ENCODE data around the gene OR10H5.
"Not testable (repeated sequence)": the region's sequence is repeated elsewhere in the genome, so short reads cannot be mapped to it uniquely, and the experiment has no call there.

Gene OR10H5

DNA sequence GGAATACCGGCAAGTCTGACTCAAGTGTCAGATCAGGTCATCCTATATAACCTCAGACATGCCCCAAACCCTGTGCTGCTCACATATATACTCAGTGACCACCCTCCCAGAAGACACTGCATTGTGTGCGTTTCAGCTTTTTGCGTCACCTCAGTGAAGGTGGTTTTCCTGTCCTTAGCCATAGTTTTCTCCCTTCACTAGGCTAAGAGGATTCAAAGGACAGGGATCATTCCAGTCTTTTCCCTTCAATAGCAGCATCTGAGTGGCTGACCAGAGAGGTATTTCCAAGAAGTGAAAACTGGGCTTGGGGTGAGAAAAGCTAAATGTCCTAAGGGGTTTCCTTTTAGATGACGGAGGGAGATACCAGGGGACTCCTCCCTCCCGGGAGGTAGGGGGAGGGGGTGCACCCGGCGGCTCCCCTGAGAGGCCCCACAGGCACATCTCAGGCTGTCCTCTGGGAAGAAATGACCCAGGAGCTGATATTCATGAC is 40.7 kb downstream of the OR10H5 start:
- no peaks in the 10 kb centered on the region for H3K9me3 ChIP-seq
- in situ Hi-C loops (cut with MboI; ENCODE audit: low sequenced_read_pairs): no loop called here
- H3K4me1 ChIP-seq: no peaks in the 10 kb centered on the region
- DNase-seq (ENCODE audit: low spot score in 2 of 2): no peak
- no peaks in the 10 kb centered on the region for H3K36me3 ChIP-seq (replicated peaks)
- H3K4me3 ChIP-seq: no peak overlapping the region
- H3K27me3 ChIP-seq (ENCODE audit: low read depth): no peaks in the 10 kb centered on the region

DNA sequence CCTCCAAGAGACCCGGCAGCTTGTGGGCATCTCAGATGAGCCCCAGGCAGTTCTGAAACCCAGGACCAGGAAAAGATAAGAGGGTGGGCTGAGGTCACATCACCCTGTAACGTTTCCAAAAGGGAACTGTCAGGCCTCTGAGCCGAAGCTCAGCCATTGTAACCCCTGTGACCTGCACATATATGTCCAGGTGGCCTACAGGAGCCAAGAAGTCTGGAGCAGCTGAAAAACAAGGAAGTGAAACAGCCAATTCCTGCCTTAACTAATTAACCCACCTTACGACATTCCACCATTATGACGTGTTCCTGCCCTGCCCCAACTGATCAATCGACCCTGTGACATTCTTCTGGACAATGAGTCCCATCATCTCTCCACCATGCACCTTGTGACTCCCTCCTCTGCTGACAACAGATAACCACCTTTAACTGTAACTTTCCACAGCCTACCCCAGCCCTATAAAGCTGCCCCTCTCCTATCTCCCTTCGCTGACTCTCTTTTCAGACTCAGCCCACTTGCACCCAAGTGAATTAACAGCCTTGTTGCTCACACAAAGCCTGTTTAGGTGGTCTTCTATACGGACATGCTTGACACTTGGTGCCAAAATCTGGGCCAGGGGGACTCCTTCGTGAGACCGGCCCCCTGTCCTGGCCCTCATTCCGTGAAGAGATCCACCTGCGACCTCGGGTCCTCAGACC is 41.3 kb downstream of the OR10H5 start:
- H3K27me3 ChIP-seq (ENCODE audit: low read depth); H3K4me3 ChIP-seq; DNase-seq (ENCODE audit: low spot score in 2 of 2); H3K36me3 ChIP-seq (replicated peaks); H3K4me1 ChIP-seq; in situ Hi-C loops (cut with MboI; ENCODE audit: low sequenced_read_pairs); H3K9me3 ChIP-seq: not testable (repeated sequence)

DNA sequence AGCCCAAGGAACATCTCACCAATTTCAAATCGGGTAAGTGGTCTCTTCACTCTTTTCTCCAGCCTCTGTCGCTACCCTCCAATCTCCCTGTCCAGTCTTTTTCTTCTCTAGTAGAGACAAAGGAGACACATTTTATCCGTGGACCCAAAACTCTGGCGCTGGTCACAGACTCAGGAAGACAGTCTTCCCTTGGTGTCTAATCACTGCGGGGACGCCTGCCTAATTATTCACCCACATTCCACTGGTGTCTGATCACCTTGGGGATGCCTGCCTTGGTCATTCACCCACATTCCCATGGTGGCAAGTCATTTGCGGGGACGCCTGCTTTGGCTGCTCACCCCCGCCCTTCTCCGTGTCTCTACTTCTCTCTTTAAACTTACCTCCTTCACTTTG is 41.8 kb downstream of the OR10H5 start:
- no peaks in the 10 kb centered on the region for H3K36me3 ChIP-seq (replicated peaks)
- H3K9me3 ChIP-seq: no peaks in the 10 kb centered on the region
- no peak for DNase-seq (ENCODE audit: low spot score in 2 of 2)
- H3K4me3 ChIP-seq: no peak overlapping the region
- in situ Hi-C loops (cut with MboI; ENCODE audit: low sequenced_read_pairs): no loop called here
- H3K4me1 ChIP-seq: no peaks in the 10 kb centered on the region
- no peaks in the 10 kb centered on the region for H3K27me3 ChIP-seq (ENCODE audit: low read depth)

DNA sequence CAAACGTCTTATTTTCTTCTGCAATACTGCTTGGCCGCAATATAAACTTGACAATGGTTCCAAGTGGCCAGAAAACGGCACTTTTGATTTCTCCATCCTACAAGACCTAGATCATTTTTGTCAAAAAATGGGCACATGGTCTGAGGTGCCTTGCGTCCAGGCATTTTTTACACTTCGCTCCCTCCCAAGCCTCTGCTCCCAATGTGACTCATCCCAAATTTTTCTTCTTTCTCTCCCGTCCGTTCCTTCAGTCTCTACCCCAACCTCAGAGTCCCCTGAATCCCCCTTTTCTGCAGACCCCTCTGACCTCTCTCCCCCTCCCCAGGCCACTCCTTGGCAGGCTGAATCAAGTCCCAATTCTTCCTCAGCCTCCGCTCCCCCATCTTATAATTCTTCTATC is 42.3 kb downstream of the OR10H5 start:
- no peaks in the 10 kb centered on the region for H3K36me3 ChIP-seq (replicated peaks)
- DNase-seq (ENCODE audit: low spot score in 2 of 2): no peak
- H3K4me1 ChIP-seq: no peaks in the 10 kb centered on the region
- in situ Hi-C loops (cut with MboI; ENCODE audit: low sequenced_read_pairs): no loop called here
- H3K4me3 ChIP-seq: no peak overlapping the region
- H3K27me3 ChIP-seq (ENCODE audit: low read depth): no peaks in the 10 kb centered on the region
- H3K9me3 ChIP-seq: no peaks in the 10 kb centered on the region

DNA sequence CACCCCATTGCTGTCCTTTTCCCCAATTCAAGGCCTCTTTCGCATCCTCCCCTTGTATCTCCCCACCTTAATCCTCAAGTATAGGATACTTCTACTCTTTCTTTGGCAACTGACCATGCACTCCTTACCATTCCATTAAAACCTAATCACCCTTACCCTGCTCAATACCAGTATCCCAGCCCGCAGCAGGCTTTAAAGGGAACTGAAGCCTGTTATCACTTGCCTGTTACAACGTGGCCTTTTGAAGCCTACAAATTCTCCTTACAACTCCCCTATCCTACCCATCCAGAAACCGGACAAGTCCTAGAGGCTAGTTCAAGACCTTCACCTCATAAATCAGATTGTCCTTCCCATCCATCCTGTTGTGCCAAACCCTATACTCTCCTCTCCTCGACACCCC is 44.2 kb downstream of the OR10H5 start:
- Histone ChIP-seq H3K36me3 (replicated peaks) (0 out of 2 replicates have a peak, but pooled peaks cover 2% of the 10 kb centered on the region), H3K9me3 (no peaks in the 10 kb centered on the region), H3K4me3 (no peak overlapping the region), H3K27me3 (ENCODE audit: low read depth) (no peaks in the 10 kb centered on the region), H3K4me1 (peaks cover 3% of the 10 kb centered on the region; the same call in 1 of the 2 replicates)
- DNase-seq (ENCODE audit: low spot score in 2 of 2): no peak
- in situ Hi-C loops (cut with MboI; ENCODE audit: low sequenced_read_pairs): no loop called here

DNA sequence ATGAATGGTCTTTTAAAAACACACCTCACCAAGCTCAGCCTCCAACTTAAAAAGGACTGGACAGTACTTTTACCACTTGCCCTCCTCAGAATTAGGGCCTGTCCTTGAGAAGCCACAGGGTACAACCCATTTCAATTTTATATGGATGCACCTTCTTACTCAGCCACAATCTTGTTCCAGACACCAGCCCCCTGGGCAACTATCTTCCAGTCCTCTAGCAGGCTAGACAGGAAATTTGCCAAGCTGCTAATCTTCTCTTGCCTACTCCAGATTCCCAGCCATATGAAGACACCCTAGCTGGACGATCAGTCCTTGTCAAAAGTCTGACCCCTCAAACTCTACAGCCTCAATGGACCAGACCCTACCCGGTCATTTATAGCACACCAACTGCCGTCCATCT is 46.8 kb downstream of the OR10H5 start:
- H3K4me1 ChIP-seq; H3K27me3 ChIP-seq (ENCODE audit: low read depth); H3K4me3 ChIP-seq; H3K36me3 ChIP-seq (replicated peaks); DNase-seq (ENCODE audit: low spot score in 2 of 2); H3K9me3 ChIP-seq; in situ Hi-C loops (cut with MboI; ENCODE audit: low sequenced_read_pairs): not testable (repeated sequence)

DNA sequence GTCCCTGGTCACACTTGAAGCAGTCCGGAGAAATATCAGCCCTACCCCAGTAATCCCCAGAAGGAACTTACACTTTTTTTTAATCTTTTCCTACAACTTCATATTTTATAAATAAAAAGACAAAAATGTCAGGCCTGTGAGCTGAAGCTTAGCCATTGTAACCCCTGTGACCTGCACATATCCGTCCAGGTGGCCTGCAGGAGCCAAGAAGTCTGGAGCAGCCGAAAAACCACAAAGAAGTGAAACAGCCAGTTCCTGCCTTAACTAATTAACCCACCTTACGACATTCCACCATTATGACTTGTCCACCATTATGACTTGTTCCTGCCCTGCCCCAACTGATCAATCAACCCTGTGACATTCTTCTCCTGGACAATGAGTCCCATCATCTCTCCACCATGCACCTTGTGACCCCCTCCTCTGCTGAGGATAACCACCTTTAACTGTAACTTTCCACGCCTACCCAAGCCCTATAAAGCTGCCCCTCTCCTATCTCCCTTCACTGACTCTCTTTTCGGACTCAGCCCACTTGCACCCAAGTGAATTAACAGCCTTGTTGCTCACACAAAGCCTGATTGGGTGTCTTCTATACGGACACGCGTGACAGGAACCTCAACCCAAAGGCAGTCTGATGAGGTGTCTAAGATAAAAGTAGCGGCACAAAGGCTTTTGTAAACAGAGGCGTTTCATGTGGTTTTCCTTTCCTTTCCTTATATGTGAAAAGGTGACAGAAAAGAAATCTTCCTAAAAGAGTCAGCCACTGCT is 48.3 kb downstream of the OR10H5 start:
- H3K9me3 ChIP-seq; in situ Hi-C loops (cut with MboI; ENCODE audit: low sequenced_read_pairs); H3K27me3 ChIP-seq (ENCODE audit: low read depth); DNase-seq (ENCODE audit: low spot score in 2 of 2); H3K4me1 ChIP-seq; H3K36me3 ChIP-seq (replicated peaks): not testable (repeated sequence)
- H3K4me3 ChIP-seq: peak overlapping the region; percentile 78

DNA sequence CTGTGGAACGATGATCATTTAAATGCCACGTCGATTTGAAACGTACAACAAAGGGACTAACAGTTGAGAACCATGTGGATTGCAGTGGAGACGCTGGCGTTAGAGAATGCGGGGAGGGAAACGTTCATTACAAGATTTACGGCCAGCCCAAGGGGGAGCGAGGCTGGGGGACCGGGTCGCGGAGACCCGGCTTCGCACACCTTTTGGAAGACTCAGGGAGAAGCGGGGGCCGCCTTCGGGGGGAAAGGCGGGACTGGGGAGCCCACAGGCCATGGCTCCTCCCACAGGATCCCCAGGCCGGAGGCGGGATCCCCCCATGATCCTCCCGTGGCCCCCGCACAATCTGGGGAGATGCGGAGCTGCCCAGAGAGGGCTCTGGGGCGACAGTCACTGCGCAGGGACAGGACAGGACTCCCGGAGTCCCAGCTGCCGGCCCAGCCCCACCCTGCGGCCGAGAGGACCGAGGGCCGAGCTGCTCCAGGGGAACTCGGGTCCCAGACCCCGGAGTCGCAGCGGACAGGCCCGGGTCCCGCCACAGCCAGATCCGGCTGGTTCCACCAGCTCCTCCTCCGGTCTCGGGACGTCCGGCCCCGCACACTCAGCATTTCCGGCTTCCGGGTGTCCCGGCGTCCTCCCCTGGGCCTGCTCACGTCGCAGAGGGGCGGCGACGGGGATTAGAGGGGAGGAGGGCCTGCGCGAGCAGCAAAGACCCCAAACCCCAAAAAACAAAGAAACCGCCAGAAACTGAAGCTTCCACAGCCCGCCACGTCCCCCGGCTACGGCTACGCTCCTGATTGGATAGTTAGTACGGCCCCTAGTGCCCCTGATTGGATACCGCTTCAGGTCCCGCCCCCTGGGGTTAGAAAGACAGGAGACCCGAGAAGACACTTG is 49.1 kb downstream of the OR10H5 start:
- Histone ChIP-seq H3K4me1 (peaks cover 3% of the 10 kb centered on the region; the same call in 1 of the 2 replicates), H3K9me3 (no peaks in the 10 kb centered on the region), H3K4me3 (peak overlapping the region; percentile 78), H3K36me3 (replicated peaks) (0 out of 2 replicates have a peak, but pooled peaks cover 2% of the 10 kb centered on the region), H3K27me3 (ENCODE audit: low read depth) (no peaks in the 10 kb centered on the region)
- peak; percentile 87 to 96 for DNase-seq (ENCODE audit: low spot score in 2 of 2)
- in situ Hi-C loops (cut with MboI; ENCODE audit: low sequenced_read_pairs): no loop called here

DNA sequence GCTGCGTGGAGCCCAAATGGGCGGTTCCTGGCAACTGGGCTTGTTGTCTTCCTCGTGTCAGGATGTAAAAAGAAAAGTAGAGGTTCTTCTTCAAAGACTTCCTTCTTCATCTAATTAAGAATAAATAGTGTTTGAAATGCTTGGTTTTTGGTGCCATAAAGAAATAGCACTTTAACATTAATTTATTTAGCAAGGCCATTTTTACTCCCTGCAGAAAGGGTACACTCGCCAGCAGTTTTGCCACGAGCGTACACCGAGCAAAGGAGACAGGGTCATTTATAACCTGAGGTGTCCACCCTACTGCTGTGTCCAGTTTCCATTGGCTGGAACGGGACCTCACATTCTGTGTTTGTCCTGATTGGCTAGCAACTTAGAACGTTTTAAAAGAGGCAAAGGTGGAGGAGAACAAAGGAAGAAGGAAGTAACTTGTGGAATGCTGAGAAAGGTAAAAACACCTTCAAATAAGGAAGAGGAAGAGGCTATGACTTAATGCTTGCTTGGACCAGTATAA is 49.8 kb downstream of the OR10H5 start:
- H3K4me1 ChIP-seq: peaks cover 3% of the 10 kb centered on the region; the same call in 1 of the 2 replicates
- peak in 1 of 2 experiments; percentile 9 for DNase-seq (ENCODE audit: low spot score in 2 of 2)
- no peaks in the 10 kb centered on the region for H3K9me3 ChIP-seq
- peak overlapping the region; percentile 78 for H3K4me3 ChIP-seq
- 0 out of 2 replicates have a peak, but pooled peaks cover 2% of the 10 kb centered on the region for H3K36me3 ChIP-seq (replicated peaks)
- no peaks in the 10 kb centered on the region for H3K27me3 ChIP-seq (ENCODE audit: low read depth)
- in situ Hi-C loops (cut with MboI; ENCODE audit: low sequenced_read_pairs): no loop called here

DNA sequence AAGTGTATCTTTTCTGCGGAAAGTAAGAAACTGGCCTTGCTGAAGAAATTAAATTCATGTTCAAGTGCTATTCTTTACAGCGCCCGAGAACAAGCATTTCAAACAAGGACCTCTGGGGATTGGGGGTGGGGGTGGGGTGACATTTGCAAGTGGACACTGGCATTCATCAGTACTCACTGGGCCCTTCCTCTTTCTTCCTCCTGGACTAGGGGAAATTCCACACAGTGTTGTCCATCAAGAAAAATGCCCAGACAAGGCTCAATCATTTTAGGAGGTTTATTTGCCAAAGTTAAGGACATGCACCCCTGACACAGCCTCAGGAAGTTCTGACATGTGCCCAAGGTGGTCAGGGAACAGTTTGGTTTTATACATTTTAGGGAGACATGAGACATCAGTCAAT is 50.9 kb downstream of the OR10H5 start:
- H3K4me1 ChIP-seq: peaks cover 3% of the 10 kb centered on the region; the same call in 1 of the 2 replicates
- no peaks in the 10 kb centered on the region; the same call in 1 of the 2 replicates for H3K27me3 ChIP-seq (ENCODE audit: low read depth)
- H3K36me3 ChIP-seq (replicated peaks): 0 out of 2 replicates have a peak, but pooled peaks cover 2% of the 10 kb centered on the region
- in situ Hi-C loops (cut with MboI; ENCODE audit: low sequenced_read_pairs): no loop called here
- no peak overlapping the region for H3K4me3 ChIP-seq
- DNase-seq (ENCODE audit: low spot score in 2 of 2): no peak
- no peaks in the 10 kb centered on the region for H3K9me3 ChIP-seq

DNA sequence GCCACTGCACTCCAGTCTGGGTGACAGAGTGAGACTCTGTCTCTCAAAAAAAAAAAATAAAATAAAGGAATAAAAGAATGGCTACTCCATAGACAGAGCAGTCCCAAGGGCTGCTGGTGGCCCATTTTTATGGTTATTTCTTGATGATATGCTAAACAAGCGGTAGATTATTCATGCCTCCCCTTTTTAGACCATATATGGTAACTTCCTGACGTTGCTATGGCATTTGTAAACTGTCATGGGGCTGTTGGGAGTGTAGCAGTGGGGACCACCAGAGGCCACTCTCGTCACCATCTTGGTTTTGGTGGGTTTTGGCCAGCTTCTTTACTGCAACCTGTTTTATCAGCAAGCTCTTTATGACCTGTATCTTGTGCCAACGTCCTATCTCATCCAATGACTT is 52.4 kb downstream of the OR10H5 start:
- H3K36me3 ChIP-seq (replicated peaks); H3K27me3 ChIP-seq (ENCODE audit: low read depth); H3K9me3 ChIP-seq; in situ Hi-C loops (cut with MboI; ENCODE audit: low sequenced_read_pairs); H3K4me1 ChIP-seq; H3K4me3 ChIP-seq; DNase-seq (ENCODE audit: low spot score in 2 of 2): not testable (repeated sequence)

DNA sequence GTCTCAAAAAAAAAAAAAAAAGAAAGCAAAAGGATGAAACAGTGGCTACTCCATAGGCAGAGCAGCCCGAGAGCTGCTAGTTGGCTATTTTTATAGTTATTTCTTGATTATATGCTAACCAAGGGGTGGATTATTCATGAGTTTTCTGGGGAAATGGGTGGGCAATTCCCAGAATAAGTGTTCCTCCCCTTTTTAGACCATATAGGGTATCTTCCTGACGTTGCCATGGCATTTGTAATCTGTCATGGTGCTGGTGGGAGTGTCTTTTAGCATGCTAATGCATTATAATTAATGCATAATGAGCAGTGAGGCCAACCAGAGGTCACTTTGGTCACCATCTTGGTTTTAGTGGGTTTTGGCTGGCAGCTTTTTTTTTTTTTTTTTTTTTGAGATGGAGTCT is 53.4 kb downstream of the OR10H5 start:
- in situ Hi-C loops (cut with MboI; ENCODE audit: low sequenced_read_pairs): no loop called here
- H3K4me1 ChIP-seq: peaks cover 3% of the 10 kb centered on the region; the same call in 1 of the 2 replicates
- H3K27me3 ChIP-seq (ENCODE audit: low read depth): no peaks in the 10 kb centered on the region; the same call in none of the 2 replicates
- DNase-seq (ENCODE audit: low spot score in 2 of 2): no peak
- H3K9me3 ChIP-seq: no peaks in the 10 kb centered on the region
- H3K4me3 ChIP-seq: no peak overlapping the region
- 0 out of 2 replicates have a peak, but pooled peaks cover 2% of the 10 kb centered on the region for H3K36me3 ChIP-seq (replicated peaks)

DNA sequence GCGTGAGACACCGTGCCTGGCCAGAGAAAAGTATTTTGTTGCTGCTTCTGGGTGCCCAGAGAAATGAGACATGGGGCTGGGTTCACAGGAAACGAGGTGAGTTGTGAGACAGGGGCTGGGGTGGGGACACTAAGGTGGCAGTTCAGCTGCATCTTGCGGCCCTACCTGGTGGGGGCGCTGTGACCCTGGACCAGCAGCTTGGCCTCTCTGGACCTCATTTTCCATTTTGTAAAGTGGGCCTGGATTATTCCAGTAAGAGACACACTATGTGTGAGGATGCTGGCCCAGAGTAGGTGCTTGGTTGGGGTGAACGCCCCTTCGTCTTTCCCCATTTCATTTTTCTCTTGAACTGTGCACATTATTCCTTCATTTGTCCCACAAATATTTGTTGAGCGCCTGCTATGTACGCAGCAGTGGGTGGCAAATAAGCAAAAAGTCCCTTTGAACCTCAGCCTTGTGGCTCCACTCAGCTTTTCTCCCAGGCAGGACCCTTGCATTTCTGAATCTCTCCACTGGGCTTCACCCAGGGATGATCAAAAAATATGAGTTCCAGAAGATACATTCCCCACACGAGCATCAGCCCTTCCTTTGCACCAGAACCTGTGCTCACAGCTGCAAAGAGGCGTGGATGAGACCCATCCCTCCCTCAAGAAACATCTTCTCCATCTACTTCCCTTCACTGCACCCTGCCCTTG is 54.6 kb downstream of the OR10H5 start:
- DNase-seq (ENCODE audit: low spot score in 2 of 2): peak in 1 of 2 experiments; percentile 9
- Histone ChIP-seq H3K4me1 (no peaks in the 10 kb centered on the region), H3K4me3 (no peak overlapping the region), H3K36me3 (replicated peaks) (no peaks in the 10 kb centered on the region), H3K9me3 (no peaks in the 10 kb centered on the region), H3K27me3 (ENCODE audit: low read depth) (no peaks in the 10 kb centered on the region; the same call in none of the 2 replicates)
- in situ Hi-C loops (cut with MboI; ENCODE audit: low sequenced_read_pairs): no loop called here

Data from HAP-1 (cell line).